HCT116 (cell line): ENCODE data around the gene PRKCQ. TPM values are rescaled to one million over a fixed set of nuclear protein-coding genes. Genes with fewer than 3 reads are reported as not detected.

Experiments
- ATAC-seq: fragments of 200-7000 bp; cut with Tn5 transposase; 2 replicates; pipeline ENCODE4 v1.9.1; 2020; ENCODE audit warnings: mild to moderate bottlenecking, moderate library complexity
- BruUV-seq: library from RNA; stranded (reverse); fragments of 400-500 nt; replicated peaks from 2 replicates; lab custom pipeline; 2021; lab: Mats Ljungman, UMichigan
- CTCF ChIA-PET: fragments of 300-600 bp; sonication (Branson Sonifier 250); formaldehyde crosslinking; loops from one replicate; lab custom pipeline; 2021; ENCODE audit warnings: antibody characterized with exemption; lab: Charles Lee
- POLR2A ChIA-PET: fragments of 300-600, 350-600 bp; sonication (Branson Sonifier 250); formaldehyde crosslinking; loops from one replicate; lab custom pipeline; 2021; ENCODE audit warnings: antibody characterized with exemption; lab: Charles Lee
- RAD21 ChIA-PET, 2 experiments: fragments of 300-600 bp; sonication (Branson Sonifier 250); formaldehyde crosslinking; loops; one replicate each; lab custom pipeline; 2023; ENCODE audit warnings: low total read pairs in 2 of 2; ENCODE audit not compliant: uncharacterized antibody in 2 of 2, unreplicated experiment in 2 of 2, low non-redundant PET in 1 of 2; lab: Charles Lee
- DNase-seq: peaks from one replicate; pipeline ENCODE4 v3.0.0-alpha.2; 2010; ENCODE audit warnings: low read depth, low spot score
- H2AFZ ChIP-seq: fragments of 200-600 bp; shearing (Covaris generic), sonication (generic); 2 replicates; pipeline ENCODE4 v1.6.1; 2017; ENCODE audit warnings: low read depth, mixed run types, mixed read lengths, antibody characterized with exemption, low read length; ENCODE audit not compliant: poor library complexity, severe bottlenecking
- H3K27ac ChIP-seq: 2 replicates; pipeline ENCODE4 v1.5.1; 2012; ENCODE audit warnings: low read depth, low read length
- H3K27me3 ChIP-seq: fragments of 200-600 bp; sonication (generic); 2 replicates; pipeline ENCODE4 v1.6.1; 2016; ENCODE audit warnings: mixed run types, low read length, mixed read lengths; ENCODE audit not compliant: insufficient read depth
- H3K36me3 ChIP-seq, 2 experiments: fragments of 200-500 bp in 1 of 2; fragments of 200-600 bp in 1 of 2; sonication (Bioruptor generic) in 1 of 2; sonication (generic) in 1 of 2; 2 replicates each; pipeline versions ENCODE4 v1.5.1 to v1.6.1; 2014 to 2016; ENCODE audit warnings: low read length in 2 of 2, inconsistent platforms in 1 of 2, mixed read lengths in 1 of 2, mixed run types in 1 of 2; ENCODE audit not compliant: insufficient read depth in 2 of 2, control insufficient read depth in 1 of 2
- H3K4me1 ChIP-seq, 2 experiments: fragments of 200-600 bp in 1 of 2; sonication (generic) in 1 of 2; 2 replicates each; pipeline versions ENCODE4 v1.5.1 to v1.6.1; 2012 to 2017; ENCODE audit warnings: low read length in 2 of 2, inconsistent platforms in 1 of 2, mild to moderate bottlenecking in 1 of 2, mixed read lengths in 1 of 2, mixed run types in 1 of 2, moderate library complexity in 1 of 2; ENCODE audit not compliant: insufficient read depth in 2 of 2, control insufficient read depth in 1 of 2
- H3K4me2 ChIP-seq: fragments of 200-600 bp; sonication (generic); 2 replicates; pipeline ENCODE4 v1.6.1; 2017; ENCODE audit warnings: mixed run types, low read length, mixed read lengths
- H3K4me3 ChIP-seq, 2 experiments: fragments of 200-600 bp in 1 of 2; sonication (generic) in 1 of 2; replicated peaks in 1 of 2; 2 replicates each; pipeline ENCODE4 v1.5.1; 2011 to 2016; ENCODE audit warnings: low read length in 2 of 2, control low read depth in 1 of 2, low read depth in 1 of 2, mild to moderate bottlenecking in 1 of 2, mixed read lengths in 1 of 2, mixed run types in 1 of 2
- H3K79me2 ChIP-seq: fragments of 200-600 bp; sonication (generic); 2 replicates; pipeline ENCODE4 v1.6.1; 2017; ENCODE audit warnings: mild to moderate bottlenecking, mixed run types, low read length, moderate library complexity, mixed read lengths; ENCODE audit not compliant: insufficient read depth
- H3K9ac ChIP-seq: fragments of 200-600 bp; sonication (generic); 2 replicates; pipeline ENCODE4 v1.6.1; 2016; ENCODE audit warnings: low read length, mixed read lengths
- H3K9me2 ChIP-seq: fragments of 200-600 bp; sonication (generic), shearing (Covaris generic); 2 replicates; pipeline ENCODE4 v1.6.1; 2017; ENCODE audit warnings: mixed run types, mild to moderate bottlenecking, moderate library complexity; ENCODE audit not compliant: insufficient read depth
- H3K9me3 ChIP-seq, 2 experiments: fragments of 200-500 bp in 1 of 2; fragments of 200-600 bp in 1 of 2; sonication (Bioruptor generic) in 1 of 2; sonication (generic) in 1 of 2; 2 replicates each; pipeline ENCODE4 v1.6.1; 2014 to 2017; ENCODE audit warnings: low read length in 2 of 2, mixed read lengths in 2 of 2, inconsistent platforms in 1 of 2, low read depth in 1 of 2, mild to moderate bottlenecking in 1 of 2, mixed run types in 1 of 2, moderate library complexity in 1 of 2; ENCODE audit not compliant: control insufficient read depth in 1 of 2, insufficient read depth in 1 of 2
- H4K20me1 ChIP-seq: fragments of 200-600 bp; sonication (generic), shearing (Covaris generic); 2 replicates; pipeline ENCODE4 v1.6.1; 2017; ENCODE audit warnings: mixed run types, mild to moderate bottlenecking, moderate library complexity; ENCODE audit not compliant: insufficient read depth
- CBX3 ChIP-seq: IDR thresholded peaks from 2 replicates; pipeline ENCODE4 v1.6.1; 2012; ENCODE audit warnings: low read depth
- CEBPB ChIP-seq: IDR thresholded peaks from 2 replicates; pipeline ENCODE4 v1.6.1; 2012; ENCODE audit warnings: low read depth
- EGR1 ChIP-seq: IDR thresholded peaks from 2 replicates; pipeline ENCODE4 v1.6.1; 2012; ENCODE audit warnings: low read depth
- ELF1 ChIP-seq: IDR thresholded peaks from 2 replicates; pipeline ENCODE4 v1.6.1; 2012; ENCODE audit warnings: low read depth, borderline replicate concordance
- EZH2 ChIP-seq: fragments of 200-600 bp; sonication (generic); IDR thresholded peaks from 2 replicates; pipeline ENCODE4 v1.6.1; 2017; ENCODE audit warnings: antibody characterized with exemption, mixed run types
- EZH2phosphoT487 ChIP-seq: fragments of 200-600 bp; IDR thresholded peaks from 2 replicates; pipeline ENCODE4 v1.6.1; 2018; ENCODE audit warnings: antibody characterized with exemption, borderline replicate concordance
- FOSL1 ChIP-seq: IDR thresholded peaks from 2 replicates; pipeline ENCODE4 v1.6.1; 2012; ENCODE audit warnings: low read depth
- JUND ChIP-seq: IDR thresholded peaks from 2 replicates; pipeline ENCODE4 v1.6.1; 2012
- POLR2AphosphoS5 ChIP-seq: IDR thresholded peaks from 2 replicates; pipeline ENCODE4 v1.6.1; 2011; ENCODE audit warnings: mild to moderate bottlenecking, low read depth, low read length, moderate library complexity
- RAD21 ChIP-seq: IDR thresholded peaks from 2 replicates; pipeline ENCODE4 v1.6.1; 2012; ENCODE audit warnings: low read depth, mild to moderate bottlenecking
- REST ChIP-seq: IDR thresholded peaks from 2 replicates; pipeline ENCODE4 v1.6.1; 2012; ENCODE audit warnings: low read depth
- SP1 ChIP-seq: IDR thresholded peaks from 2 replicates; pipeline ENCODE4 v1.6.1; 2012; ENCODE audit warnings: low read depth
- SRF ChIP-seq: IDR thresholded peaks from 2 replicates; pipeline ENCODE4 v1.6.1; 2012; ENCODE audit warnings: low read depth
- TCF7L2 ChIP-seq: IDR thresholded peaks from 2 replicates; pipeline ENCODE4 v1.7.0; 2011; ENCODE audit warnings: borderline replicate concordance, inconsistent platforms; ENCODE audit not compliant: insufficient read depth, insufficient read length; ENCODE audit errors: extremely low read depth
- ZFX ChIP-seq: fragments of 450-650 bp; IDR thresholded peaks from 2 replicates; pipeline ENCODE4 v1.6.1; 2017
- ZNF274 ChIP-seq: fragments of 200-500 bp; sonication (Bioruptor generic); IDR thresholded peaks from 2 replicates; pipeline ENCODE4 v1.6.1; 2014; ENCODE audit warnings: mild to moderate bottlenecking, low read depth, low read length, inconsistent platforms
- intact Hi-C: fragments of 100-400 bp; cut with micrococcal nuclease; formaldehyde crosslinking; loops from 2 replicates; pipeline ENCODE4 v1.10.0; 2022
- total RNA-seq: library from RNA; stranded (reverse); gene quantifications from one replicate; pipeline ENCODE4 v1.2.1, GENCODE V29; 2021; ENCODE audit not compliant: unreplicated experiment
- TF ChIP-seq, protein P1 (sequence below): IDR thresholded peaks from 2 replicates; pipeline ENCODE4 v1.6.1; 2012
- TF ChIP-seq, protein P2 (sequence below): IDR thresholded peaks from 2 replicates; pipeline ENCODE4 v1.6.1; 2011; ENCODE audit warnings: mild to moderate bottlenecking, low read length, moderate library complexity; ENCODE audit not compliant: insufficient replicate concordance; ENCODE audit errors: extremely low read depth
- TF ChIP-seq, protein P3 (sequence below): IDR thresholded peaks from 2 replicates; pipeline ENCODE4 v1.6.1; 2012
- TF ChIP-seq, protein P4 (sequence below), 3 experiments: fragments of 200-600 bp in 1 of 3; sonication (generic) in 1 of 3; IDR thresholded peaks in 2 of 3; conservative IDR thresholded peaks in 1 of 3; 2 replicates each; pipeline ENCODE4 v1.5.1; 2012 to 2017; ENCODE audit warnings: low read depth in 2 of 3, low read length in 2 of 3, antibody characterized with exemption in 1 of 3, borderline replicate concordance in 1 of 3, control low read depth in 1 of 3, mild to moderate bottlenecking in 1 of 3, mixed read lengths in 1 of 3, mixed run types in 1 of 3, moderate library complexity in 1 of 3; ENCODE audit not compliant: insufficient read depth in 1 of 3

PRKCQ gene
- total RNA-seq, 1 experiment from 2014 or later = 0.54 TPM

- ChIA-PET POLR2A (no interaction called here), CTCF (no interaction called here), RAD21 (no interaction called here)
- no peak overlapping the region for H3K4me3 ChIP-seq
- intact Hi-C loops = no loop called here
- H3K27me3 ChIP-seq = peaks cover 60% of the 10 kb centered on the region
- H3K9ac ChIP-seq = no peak overlapping the region
- BruUV-seq = no TSS peak
- H3K36me3 ChIP-seq = no peaks in the 10 kb centered on the region
- H3K79me2 ChIP-seq = no peaks in the 10 kb centered on the region
- no peaks in the 10 kb centered on the region for H3K4me1 ChIP-seq
- no peak for DNase-seq
- H3K9me3 ChIP-seq = peaks cover 0 to 5% of the 10 kb centered on the region in 2 experiments; a peak in 1 of 4 replicates
- no peak overlapping the region for H3K27ac ChIP-seq
- no peaks in the 10 kb centered on the region for H3K9me2 ChIP-seq
- ATAC-seq = no peak
- no peaks in the 10 kb centered on the region for H4K20me1 ChIP-seq
- no peak overlapping the region for H3K4me2 ChIP-seq
- H2AFZ ChIP-seq = no peak overlapping the region
- TF ChIP-seq CEBPB (no peak), ZNF274 (no peak), TCF7L2 (no peak), FOSL1 (no peak), SRF (no peak), RAD21 (no peak), ZFX (no peak), EGR1 (no peak), REST (no peak), SP1 (no peak), EZH2 (no peak), EZH2phosphoT487 (no peak), CBX3 (no peak), JUND (no peak), POLR2AphosphoS5 (no peak), ELF1 (no peak)
- TF ChIP-seq, protein P1, sequence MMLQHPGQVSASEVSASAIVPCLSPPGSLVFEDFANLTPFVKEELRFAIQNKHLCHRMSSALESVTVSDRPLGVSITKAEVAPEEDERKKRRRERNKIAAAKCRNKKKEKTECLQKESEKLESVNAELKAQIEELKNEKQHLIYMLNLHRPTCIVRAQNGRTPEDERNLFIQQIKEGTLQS = no peak
- TF ChIP-seq, protein P2, sequence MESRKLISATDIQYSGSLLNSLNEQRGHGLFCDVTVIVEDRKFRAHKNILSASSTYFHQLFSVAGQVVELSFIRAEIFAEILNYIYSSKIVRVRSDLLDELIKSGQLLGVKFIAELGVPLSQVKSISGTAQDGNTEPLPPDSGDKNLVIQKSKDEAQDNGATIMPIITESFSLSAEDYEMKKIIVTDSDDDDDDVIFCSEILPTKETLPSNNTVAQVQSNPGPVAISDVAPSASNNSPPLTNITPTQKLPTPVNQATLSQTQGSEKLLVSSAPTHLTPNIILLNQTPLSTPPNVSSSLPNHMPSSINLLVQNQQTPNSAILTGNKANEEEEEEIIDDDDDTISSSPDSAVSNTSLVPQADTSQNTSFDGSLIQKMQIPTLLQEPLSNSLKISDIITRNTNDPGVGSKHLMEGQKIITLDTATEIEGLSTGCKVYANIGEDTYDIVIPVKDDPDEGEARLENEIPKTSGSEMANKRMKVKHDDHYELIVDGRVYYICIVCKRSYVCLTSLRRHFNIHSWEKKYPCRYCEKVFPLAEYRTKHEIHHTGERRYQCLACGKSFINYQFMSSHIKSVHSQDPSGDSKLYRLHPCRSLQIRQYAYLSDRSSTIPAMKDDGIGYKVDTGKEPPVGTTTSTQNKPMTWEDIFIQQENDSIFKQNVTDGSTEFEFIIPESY = no peak
- TF ChIP-seq, protein P3, sequence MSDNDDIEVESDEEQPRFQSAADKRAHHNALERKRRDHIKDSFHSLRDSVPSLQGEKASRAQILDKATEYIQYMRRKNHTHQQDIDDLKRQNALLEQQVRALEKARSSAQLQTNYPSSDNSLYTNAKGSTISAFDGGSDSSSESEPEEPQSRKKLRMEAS = no peak
- TF ChIP-seq, protein P4, sequence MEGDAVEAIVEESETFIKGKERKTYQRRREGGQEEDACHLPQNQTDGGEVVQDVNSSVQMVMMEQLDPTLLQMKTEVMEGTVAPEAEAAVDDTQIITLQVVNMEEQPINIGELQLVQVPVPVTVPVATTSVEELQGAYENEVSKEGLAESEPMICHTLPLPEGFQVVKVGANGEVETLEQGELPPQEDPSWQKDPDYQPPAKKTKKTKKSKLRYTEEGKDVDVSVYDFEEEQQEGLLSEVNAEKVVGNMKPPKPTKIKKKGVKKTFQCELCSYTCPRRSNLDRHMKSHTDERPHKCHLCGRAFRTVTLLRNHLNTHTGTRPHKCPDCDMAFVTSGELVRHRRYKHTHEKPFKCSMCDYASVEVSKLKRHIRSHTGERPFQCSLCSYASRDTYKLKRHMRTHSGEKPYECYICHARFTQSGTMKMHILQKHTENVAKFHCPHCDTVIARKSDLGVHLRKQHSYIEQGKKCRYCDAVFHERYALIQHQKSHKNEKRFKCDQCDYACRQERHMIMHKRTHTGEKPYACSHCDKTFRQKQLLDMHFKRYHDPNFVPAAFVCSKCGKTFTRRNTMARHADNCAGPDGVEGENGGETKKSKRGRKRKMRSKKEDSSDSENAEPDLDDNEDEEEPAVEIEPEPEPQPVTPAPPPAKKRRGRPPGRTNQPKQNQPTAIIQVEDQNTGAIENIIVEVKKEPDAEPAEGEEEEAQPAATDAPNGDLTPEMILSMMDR (IDR thresholded peaks at IDR 0.05 in 2 of 3, conservative IDR thresholded peaks at IDR 0.05 in 1 of 3; ENCODE audit: borderline replicate concordance in 1 of 3, insufficient read depth in 1 of 3, low read depth in 2 of 3, low read length in 2 of 3) = no peak
These were observed 66.6 kb downstream of the PRKCQ start for GRCh38 chr10:6513476-6513875.
